Stimulated activated naive CD4-positive, alpha-beta T cell treated with Interleukin-2 at 50 U/mL for 16 hours (primary cell): ENCODE data around the gene TPM2.

Experiments used
- DNase-seq: peaks from one replicate; lab custom pipeline; 2025; lab: John Stamatoyannopoulos, UW

Gene TPM2

DNA sequence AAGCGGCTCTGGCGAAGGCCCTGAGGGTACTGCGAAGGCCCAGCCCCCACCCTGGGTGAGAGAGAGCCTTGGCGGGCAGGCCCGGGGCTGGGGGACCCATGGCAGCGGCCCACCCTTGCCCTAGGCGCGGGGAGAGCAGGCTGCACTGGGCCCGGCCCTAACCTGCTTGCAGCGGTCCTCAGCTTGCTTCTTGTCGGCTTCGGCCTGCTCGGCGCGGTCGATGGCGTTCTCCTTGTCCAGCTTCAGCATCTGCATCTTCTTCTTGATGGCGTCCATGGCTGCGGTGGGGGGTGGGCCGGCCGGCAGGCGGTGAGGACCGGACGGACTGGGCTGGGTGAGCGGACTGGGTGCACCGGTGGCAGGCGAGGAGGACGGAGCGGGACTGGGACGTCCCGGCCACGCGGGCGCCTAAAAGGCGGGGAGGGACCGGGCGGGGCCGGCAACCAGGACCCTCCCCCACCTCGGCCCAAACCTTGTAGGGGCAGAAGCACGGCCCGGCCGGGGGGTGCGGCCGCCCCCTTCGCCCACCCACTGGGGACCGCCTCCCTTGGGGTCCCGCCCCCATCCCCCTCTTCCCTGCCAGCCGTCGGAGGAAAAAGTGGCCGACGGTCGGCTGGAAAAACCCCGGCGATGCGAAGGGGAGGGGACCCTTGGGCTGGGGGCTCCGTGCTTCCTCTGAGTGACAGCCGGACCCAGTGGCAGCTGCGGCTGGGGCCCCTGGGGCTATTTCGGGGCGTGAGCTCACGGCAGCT, at the start of gene TPM2:
Gene TPM2 (minus strand): TSS at position 384 of the 752 bp plus-strand sequence. CDS start 108 bp downstream, at position 276.
- no peak for DNase-seq

GRCh38 chr9:35738924-35739323, 49.2 kb upstream of the TPM2 start:
- no peak for DNase-seq

GRCh38 chr9:35738186-35738585, 48.5 kb upstream of the TPM2 start:
- no peak for DNase-seq

DNA sequence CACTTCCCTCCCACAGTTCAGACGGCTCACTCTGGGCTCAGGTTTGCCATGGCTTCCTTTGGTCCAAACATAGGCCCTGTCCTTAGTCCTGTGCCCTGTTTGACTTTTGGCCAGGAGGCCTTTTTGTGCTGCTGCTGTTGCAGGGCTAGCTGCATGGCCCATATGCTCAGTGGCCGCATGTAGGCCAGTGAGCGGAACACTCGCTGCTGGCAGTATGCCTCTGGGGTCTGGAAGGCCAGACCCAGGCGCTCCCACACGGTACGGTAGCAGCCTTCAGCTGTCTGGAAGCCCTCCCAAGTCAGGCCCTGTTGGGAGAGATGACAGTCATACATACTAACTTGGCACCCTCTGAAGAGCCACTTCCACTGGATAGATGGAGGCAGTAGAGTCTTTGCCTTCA, 47.4 kb upstream of the TPM2 start:
- DNase-seq: no peak

DNA sequence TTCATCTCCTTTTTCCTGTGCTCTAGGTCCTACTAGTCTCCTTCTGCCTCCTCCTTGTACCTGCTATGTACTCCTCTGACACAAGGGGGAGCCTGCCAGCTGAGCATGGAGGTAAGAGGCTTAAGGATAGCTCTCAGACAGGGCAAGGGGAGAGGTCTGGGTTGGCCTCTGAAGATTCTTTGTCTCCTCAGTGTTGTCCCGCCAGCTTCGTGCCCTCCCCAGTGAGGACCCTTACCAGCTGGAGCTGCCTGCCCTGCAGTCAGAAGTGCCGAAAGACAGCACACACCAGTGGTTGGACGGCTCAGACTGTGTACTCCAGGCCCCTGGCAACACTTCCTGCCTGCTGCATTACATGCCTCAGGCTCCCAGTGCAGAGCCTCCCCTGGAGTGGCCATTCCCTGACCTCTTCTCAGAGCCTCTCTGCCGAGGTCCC, 46.5 kb upstream of the TPM2 start:
- peak; percentile 49 for DNase-seq

- no peak for DNase-seq
Measured at GRCh38 chr9:35734096-35734495, 44.4 kb upstream of the TPM2 start.

- DNase-seq: no peak
Measured at GRCh38 chr9:35732800-35733541, 43.2 kb upstream of the TPM2 start.

DNA sequence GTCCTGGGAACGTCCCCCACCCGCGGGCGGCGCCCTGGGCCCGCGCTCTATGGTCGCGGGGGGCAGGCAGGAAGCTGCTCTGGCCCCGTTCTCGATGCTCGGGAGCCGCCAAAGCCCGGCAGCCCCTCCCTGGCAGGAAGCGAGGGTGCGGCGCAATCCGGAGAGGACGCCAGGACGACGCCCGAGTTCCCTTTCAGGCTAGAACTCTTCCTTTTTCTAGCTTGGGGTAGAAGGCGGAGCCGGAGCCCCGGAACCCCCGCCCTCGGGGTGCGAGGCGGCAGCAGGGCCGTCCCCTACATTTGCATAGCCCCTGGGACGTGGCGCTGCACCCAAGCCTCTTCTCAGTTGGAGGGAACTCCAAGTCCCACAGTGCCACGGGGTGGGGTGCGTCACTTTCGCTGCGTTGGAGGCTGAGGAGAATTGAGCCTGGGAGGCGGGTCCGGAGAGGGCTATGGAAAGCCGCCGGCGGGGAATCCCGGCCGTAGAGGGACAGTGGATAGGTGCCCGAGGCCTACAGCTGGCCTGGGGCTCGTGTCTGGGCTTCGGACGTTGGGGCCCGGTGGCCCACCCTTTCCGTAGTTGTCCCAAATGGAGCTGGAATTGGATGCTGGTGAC, 42.6 kb upstream of the TPM2 start, which contains the start of the genes CREB3 and TLN1:
Gene CREB3 (plus strand): TSS at position 482 of the 615 bp plus-strand sequence. CDS start 107 bp downstream, at position 589.
Gene TLN1 (minus strand): TSS at position 11 of the 615 bp plus-strand sequence. CDS start 6,501 bp downstream, outside the sequence.
- DNase-seq: peak; percentile 98

GRCh38 chr9:35731415-35732184, 41.9 kb upstream of the TPM2 start:
- no peak for DNase-seq

DNA sequence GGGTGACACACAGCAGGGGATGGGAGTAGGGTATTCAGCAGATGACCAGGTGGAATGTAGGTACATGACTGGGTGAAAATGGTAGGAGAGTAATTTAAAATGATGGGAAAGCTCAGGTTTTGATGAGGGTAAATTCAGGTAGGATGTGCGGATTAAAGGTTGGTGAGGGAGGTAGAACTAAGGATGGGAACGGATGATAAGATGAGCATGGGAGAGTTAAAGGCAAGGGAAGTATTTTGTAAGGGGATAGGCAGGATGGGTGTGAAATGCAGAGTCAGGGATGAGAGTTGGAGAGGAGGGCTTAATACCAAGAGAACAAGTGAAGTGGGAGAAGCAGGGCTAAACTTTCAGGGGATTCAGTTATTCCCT, 40.7 kb upstream of the TPM2 start:
- no peak for DNase-seq

GRCh38 chr9:35729700-35730485, 40.2 kb upstream of the TPM2 start:
- no peak for DNase-seq

GRCh38 chr9:35729101-35729500, 39.4 kb upstream of the TPM2 start:
- DNase-seq: no peak

DNA sequence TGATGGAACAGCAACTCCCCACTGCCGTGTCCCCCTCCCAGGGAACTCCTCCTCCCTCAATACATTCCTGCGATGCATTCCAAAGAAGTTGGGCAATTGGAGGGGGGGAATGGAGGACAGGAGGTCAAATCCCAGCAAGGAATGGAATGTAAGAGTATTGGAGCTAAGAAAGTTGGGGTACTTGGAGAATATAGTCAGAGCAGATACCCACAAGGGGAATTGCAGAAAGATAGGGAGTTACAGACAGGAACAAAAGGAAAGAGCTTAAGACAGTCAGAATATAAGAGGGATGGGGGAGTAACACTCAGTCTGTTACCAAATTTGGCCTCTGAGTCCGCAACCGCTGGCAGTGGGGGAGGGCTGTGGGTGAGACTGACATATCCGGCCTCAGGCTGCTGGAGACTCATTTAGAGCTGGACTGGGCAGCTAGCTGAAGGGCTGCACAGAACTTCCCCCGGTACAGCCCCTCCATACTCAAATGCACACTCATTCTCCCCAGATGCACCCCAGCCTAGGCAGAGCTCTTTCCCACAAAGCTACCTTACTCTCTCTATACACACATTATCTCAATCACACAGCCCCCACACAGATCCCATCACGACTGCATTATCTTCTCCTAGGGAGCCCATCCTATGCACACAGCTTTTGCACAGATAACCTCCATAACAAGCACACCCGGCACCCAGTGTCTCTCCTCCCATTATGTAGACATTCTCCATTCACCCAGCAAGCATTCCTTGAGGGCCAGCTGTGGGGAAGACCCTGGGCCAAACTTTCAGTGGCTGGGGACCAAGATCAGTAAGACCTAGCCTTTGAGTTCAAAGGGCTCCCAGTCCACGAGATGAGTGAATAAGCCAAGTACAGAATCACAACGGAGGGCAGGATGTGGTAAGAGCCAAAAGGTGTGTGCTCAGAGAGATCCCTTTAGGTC, 38.6 kb upstream of the TPM2 start:
- DNase-seq: no peak

GRCh38 chr9:35727676-35728040, 37.9 kb upstream of the TPM2 start:
- DNase-seq: no peak

- DNase-seq: no peak
Measured at GRCh38 chr9:35726931-35727330, 37.2 kb upstream of the TPM2 start.

GRCh38 chr9:35725362-35725761, 35.6 kb upstream of the TPM2 start:
- DNase-seq: no peak

- DNase-seq: no peak
Measured at GRCh38 chr9:35723908-35724307, 34.2 kb upstream of the TPM2 start.

DNA sequence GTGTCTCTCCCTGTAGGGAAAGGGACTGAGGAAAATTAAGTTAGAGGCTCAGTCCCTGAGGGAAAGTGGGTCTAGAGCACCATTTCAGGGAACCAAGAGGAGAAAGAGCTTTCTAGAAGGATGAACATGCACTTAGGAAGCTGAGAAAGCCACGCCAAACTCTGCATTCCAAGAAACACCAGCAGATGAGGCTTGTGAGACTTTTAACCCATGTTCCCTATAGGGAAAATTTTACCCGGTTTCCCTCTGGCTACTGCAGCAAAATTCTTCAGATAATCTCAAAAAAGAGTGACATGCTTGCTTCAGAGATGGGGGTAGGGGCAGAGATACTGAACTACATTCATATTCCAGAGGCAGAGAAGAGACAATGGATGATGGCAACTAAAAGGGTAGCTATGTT, 33.7 kb upstream of the TPM2 start:
- no peak for DNase-seq

- DNase-seq: no peak
Measured at GRCh38 chr9:35719546-35719945, 29.8 kb upstream of the TPM2 start.
